Neural cell (in vitro differentiated cells): ENCODE data around the gene DNAJC12.

Experiments used
- MXI1 ChIP-seq: fragments of 450-650 bp; conservative IDR thresholded peaks from 2 replicates; pipeline ENCODE4 v1.6.1; 2014; ENCODE audit warnings: antibody characterized with exemption, mild to moderate bottlenecking; ENCODE audit not compliant: poor library complexity, severe bottlenecking
- POLR2AphosphoS5 ChIP-seq: IDR thresholded peaks from 2 replicates; pipeline ENCODE4 v1.6.1; 2012
- REST ChIP-seq: IDR thresholded peaks from 2 replicates; pipeline ENCODE4 v1.6.1; 2012; ENCODE audit warnings: borderline replicate concordance

GRCh38 chr10:67839951-67840350 is 2.0 kb upstream of the DNAJC12 start:
- no peak for TF ChIP-seq REST
- no peak for TF ChIP-seq POLR2AphosphoS5
- no peak for TF ChIP-seq MXI1
